ENCODE measurements around the gene ZNF556.

DNA sequence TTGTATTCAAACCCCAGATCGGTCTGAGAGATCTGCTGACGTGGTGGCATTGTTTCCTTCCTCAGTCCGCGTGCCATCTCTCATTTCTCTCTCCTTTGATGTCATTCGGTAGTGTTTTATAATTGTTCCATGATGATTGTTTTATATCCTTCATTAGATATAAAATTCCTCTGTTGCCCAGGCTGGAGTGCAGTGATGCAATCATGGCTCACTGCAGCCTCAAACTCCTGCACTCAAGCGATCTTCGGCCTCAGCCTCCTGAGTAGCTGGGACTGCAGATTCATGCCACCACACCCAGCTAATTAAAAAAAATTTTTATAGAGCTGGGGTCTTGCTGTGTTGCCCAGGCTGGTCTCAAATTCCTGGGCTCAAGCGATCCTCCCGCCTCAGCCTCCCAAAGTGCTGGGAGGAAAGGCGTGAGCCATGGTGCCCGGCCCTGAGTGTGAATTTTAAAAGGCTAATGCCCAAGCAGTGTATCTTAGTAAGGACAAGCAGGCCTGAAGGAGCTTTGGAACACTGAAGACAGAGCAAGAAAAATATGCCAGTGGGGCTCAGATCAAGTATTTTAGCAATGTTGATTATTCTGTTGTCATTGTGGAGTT is 38.9 kb downstream of the ZNF556 start:
- TF ChIP-seq, protein P1, sequence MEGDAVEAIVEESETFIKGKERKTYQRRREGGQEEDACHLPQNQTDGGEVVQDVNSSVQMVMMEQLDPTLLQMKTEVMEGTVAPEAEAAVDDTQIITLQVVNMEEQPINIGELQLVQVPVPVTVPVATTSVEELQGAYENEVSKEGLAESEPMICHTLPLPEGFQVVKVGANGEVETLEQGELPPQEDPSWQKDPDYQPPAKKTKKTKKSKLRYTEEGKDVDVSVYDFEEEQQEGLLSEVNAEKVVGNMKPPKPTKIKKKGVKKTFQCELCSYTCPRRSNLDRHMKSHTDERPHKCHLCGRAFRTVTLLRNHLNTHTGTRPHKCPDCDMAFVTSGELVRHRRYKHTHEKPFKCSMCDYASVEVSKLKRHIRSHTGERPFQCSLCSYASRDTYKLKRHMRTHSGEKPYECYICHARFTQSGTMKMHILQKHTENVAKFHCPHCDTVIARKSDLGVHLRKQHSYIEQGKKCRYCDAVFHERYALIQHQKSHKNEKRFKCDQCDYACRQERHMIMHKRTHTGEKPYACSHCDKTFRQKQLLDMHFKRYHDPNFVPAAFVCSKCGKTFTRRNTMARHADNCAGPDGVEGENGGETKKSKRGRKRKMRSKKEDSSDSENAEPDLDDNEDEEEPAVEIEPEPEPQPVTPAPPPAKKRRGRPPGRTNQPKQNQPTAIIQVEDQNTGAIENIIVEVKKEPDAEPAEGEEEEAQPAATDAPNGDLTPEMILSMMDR (IDR thresholded peaks at IDR 0.05): no peak
- TF ChIP-seq TCF12 (IDR thresholded peaks at IDR 0.05) (no peak), GABPA (IDR thresholded peaks at IDR 0.05; ENCODE audit: low read depth) (no peak)
- TF ChIP-seq, protein P2, sequence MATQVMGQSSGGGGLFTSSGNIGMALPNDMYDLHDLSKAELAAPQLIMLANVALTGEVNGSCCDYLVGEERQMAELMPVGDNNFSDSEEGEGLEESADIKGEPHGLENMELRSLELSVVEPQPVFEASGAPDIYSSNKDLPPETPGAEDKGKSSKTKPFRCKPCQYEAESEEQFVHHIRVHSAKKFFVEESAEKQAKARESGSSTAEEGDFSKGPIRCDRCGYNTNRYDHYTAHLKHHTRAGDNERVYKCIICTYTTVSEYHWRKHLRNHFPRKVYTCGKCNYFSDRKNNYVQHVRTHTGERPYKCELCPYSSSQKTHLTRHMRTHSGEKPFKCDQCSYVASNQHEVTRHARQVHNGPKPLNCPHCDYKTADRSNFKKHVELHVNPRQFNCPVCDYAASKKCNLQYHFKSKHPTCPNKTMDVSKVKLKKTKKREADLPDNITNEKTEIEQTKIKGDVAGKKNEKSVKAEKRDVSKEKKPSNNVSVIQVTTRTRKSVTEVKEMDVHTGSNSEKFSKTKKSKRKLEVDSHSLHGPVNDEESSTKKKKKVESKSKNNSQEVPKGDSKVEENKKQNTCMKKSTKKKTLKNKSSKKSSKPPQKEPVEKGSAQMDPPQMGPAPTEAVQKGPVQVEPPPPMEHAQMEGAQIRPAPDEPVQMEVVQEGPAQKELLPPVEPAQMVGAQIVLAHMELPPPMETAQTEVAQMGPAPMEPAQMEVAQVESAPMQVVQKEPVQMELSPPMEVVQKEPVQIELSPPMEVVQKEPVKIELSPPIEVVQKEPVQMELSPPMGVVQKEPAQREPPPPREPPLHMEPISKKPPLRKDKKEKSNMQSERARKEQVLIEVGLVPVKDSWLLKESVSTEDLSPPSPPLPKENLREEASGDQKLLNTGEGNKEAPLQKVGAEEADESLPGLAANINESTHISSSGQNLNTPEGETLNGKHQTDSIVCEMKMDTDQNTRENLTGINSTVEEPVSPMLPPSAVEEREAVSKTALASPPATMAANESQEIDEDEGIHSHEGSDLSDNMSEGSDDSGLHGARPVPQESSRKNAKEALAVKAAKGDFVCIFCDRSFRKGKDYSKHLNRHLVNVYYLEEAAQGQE (IDR thresholded peaks at IDR 0.05; ENCODE audit: low read depth, low read length): no peak
- TF ChIP-seq, protein P3, sequence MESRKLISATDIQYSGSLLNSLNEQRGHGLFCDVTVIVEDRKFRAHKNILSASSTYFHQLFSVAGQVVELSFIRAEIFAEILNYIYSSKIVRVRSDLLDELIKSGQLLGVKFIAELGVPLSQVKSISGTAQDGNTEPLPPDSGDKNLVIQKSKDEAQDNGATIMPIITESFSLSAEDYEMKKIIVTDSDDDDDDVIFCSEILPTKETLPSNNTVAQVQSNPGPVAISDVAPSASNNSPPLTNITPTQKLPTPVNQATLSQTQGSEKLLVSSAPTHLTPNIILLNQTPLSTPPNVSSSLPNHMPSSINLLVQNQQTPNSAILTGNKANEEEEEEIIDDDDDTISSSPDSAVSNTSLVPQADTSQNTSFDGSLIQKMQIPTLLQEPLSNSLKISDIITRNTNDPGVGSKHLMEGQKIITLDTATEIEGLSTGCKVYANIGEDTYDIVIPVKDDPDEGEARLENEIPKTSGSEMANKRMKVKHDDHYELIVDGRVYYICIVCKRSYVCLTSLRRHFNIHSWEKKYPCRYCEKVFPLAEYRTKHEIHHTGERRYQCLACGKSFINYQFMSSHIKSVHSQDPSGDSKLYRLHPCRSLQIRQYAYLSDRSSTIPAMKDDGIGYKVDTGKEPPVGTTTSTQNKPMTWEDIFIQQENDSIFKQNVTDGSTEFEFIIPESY (IDR thresholded peaks at IDR 0.05; ENCODE audit: borderline replicate concordance, low read depth): no peak

Measured in SK-N-SH (cell line).